NB4 (cell line): ENCODE data around the gene GMPS.

Experiments used
- TF ChIP-seq, protein P1 (sequence below): IDR thresholded peaks from one replicate; pipeline ENCODE4 v1.5.1; 2012; ENCODE audit warnings: low read depth, low read length
- TF ChIP-seq, protein P2 (sequence below): IDR thresholded peaks from 2 replicates; pipeline ENCODE4 v1.6.1; 2011; ENCODE audit warnings: low read depth, low read length

DNA sequence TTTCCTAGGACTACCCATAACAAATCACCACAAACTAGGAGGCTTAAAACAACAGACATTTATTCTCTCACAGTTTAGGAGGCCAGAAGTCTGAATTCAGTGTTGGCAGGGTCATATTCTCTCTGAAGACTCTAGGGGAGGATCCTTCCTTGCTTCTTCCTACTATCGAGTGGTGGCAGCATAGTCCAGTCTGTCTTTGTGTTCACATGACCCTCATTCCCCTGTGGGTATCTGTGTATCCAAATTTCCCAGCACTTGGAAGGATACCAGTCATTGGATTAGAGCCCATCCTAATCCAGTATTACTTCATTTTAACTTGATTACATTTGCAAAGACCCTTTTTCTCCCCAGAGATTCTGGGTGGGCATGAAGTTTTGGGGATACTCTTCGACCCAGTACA lies 63.8 kb downstream of the GMPS start:
- TF ChIP-seq, protein P1, sequence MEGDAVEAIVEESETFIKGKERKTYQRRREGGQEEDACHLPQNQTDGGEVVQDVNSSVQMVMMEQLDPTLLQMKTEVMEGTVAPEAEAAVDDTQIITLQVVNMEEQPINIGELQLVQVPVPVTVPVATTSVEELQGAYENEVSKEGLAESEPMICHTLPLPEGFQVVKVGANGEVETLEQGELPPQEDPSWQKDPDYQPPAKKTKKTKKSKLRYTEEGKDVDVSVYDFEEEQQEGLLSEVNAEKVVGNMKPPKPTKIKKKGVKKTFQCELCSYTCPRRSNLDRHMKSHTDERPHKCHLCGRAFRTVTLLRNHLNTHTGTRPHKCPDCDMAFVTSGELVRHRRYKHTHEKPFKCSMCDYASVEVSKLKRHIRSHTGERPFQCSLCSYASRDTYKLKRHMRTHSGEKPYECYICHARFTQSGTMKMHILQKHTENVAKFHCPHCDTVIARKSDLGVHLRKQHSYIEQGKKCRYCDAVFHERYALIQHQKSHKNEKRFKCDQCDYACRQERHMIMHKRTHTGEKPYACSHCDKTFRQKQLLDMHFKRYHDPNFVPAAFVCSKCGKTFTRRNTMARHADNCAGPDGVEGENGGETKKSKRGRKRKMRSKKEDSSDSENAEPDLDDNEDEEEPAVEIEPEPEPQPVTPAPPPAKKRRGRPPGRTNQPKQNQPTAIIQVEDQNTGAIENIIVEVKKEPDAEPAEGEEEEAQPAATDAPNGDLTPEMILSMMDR: no peak
- TF ChIP-seq, protein P2, sequence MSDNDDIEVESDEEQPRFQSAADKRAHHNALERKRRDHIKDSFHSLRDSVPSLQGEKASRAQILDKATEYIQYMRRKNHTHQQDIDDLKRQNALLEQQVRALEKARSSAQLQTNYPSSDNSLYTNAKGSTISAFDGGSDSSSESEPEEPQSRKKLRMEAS: no peak
